Stimulated activated CD4-positive, alpha-beta T cell treated with anti-CD3 and anti-CD28 coated beads, Interleukin-1b, Interleukin-23, amount 100 ng/mL, for 1 hour (primary cell): ENCODE data around the gene RADX.

Experiments
- DNase-seq, 2 donors: peaks; one replicate each; pipeline ENCODE4 v3.0.0-alpha.2; 2020; ENCODE audit warnings: low read depth in 2 of 2

The RADX gene

DNA sequence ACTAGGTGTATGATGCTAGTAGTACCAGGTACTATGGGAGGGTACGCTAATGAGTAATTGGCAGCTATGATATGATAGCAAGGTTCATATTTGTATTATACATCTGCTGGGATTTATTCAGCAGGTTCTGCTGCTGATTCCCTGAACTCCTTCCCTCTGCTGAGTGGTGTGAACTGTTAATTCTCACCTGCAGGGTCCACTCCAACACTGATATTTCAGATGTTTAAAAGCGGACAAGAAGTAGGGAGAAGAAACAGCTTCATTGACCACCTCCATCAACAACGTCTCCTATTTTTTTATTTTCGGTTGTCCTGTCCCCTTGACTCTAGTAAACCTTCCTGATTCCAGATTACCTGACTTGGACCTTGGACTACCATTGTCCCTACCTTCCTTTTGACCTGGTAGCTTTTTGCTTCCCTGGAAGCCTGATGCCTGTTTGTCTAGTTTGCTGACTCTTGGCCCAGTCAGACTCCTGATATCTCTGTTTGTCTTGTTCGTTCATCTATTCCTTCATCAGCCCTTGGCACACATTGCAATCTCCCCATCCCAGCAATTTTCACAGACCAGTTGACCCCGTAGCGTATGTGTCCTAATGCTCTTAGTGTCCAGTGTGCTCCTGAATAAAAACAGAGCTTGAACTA is 80.8 kb downstream of the RADX start:
- DNase-seq, result no peak

DNA sequence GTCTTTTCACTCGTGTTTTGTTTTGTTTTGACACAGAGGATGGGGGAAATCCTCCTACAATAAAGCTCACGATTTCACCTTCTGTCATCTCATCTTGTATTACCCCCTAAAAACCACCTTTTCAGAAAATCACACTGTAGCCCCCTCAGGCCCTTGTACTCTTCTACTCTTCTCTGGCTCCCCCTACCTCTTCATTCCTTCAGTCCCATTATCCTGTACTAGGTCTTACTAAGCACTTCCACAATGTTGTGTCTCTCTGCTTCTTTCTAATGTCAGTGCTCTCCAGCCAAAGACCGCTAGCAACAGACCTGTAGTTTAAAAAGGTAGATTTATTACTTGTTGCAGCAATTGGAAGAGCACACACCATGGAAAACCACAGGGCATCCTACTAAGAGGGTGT is 84.7 kb downstream of the RADX start:
- DNase-seq, result no peak

DNA sequence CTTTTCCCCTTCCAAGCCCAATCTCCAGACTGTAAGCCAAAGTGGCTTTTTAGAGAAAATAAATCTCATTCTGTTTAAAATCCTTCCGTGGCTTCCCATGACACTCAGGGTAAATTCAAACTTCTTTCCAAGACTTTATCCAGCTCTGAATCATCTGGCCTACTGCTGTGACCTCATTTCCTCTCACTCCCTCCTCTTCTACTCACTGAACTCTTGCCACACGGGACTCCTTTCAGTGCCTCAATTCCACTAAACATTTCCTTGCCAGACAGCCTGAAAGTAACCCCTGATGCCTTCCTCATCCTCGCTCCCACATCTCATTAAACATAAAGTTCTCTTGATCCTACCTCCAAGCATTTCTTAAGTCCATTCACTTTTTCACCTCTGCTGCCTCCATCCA is 86.9 kb downstream of the RADX start:
- DNase-seq, result no peak

DNA sequence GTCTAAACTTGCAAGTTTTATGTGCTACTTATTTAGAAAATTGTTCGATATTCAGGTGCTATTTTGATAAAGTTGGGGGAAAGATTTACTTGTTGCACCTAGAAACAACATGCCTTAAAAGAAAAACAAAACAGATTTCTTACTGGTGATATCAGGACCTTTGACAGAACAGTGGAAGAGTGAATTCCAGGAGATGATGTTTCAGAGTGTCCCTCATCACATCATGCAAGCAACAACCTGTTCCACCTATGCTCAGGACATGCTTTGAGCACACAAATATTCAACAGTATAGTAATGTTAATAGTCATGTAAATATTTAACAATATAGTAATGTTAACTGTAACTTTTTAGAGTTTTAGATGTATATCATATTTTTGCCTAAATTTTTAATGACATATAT is 90.9 kb downstream of the RADX start:
- DNase-seq, result no peak

DNA sequence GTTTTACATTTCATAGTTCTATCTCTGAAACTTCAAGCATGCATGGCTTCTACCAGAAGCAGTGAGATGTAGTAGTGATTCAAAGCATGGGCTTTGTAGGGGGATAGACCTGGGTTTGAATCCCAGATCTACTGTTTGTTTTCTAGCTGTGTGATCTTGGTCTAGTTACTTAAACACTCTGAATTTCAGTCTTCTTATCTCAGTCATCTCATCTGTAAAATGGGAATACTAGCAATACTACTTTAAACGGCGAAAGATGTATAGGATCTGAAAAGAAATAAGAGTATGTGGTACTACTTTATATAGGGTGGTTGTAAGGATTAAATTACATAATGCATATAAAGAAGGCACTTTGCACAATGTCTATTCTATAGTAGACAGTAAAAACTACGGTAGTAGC is 94.7 kb downstream of the RADX start:
- no peak for DNase-seq

DNA sequence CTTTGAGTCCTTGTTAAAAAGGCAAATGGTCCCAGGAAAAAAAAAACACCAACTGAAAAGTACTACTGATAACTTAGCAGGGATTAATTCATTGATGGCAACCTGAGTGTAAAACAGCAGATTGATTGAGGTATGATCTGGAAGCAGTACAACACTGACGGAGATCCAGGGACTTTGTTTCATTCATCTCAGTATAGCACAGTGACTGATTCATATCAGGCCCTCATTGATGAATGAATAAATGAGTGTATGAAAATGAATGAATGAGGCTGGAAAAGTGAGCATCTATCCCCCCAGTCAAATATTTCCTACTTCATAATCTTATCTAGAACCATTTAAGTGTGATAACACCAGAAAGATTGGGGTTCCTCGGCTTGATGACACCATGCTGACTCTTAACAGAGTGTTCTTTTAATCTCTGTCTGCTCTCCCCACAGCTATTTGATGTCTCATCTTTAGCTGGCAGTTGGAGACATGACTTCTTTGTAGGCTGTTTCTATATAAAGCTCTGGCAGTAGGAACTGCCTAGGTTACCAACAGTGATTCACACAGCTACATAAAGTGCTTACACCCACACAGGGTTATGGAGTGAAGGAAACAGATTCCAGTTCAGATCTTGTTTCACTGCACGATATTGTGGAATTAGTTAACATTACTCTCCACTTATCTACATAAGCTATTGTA is 96.1 kb downstream of the RADX start:
- no peak for DNase-seq

DNA sequence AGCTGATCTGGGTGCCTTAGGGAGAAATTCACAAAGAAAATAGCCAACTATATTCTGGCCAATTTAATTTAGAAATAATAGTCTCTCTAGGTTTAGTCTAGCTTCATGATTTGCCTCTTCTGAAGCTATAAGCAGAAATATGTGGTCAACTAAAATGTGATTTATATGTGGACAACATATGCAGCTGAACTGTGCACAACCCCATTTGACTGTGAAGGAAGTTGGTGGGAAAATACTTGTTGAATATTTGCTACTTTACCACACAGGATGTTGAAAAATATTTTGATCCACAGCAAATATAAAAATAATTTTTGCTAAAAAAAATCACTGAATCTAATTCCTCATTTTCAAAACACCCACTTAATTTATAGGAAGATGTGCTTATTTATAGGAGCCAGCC is 99.0 kb downstream of the RADX start:
- no peak for DNase-seq

DNA sequence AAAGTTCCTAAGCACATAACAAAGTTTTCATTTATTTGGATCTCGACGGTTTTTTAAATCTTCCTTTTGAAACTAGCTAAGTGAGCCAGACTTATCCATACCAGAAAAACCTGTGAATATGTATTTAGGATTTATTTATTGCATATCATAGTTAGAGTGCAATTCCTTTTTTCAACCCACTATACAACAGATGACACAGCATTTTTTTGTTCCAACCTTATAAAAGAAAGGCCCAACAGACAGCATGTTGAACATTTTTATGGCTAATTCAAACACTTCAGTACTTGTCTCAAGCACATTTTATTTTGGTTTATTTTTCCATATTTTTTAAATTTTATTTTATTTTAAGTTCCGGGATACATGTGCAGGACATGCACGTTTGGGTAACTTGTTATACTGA is 99.6 kb downstream of the RADX start:
- no peak for DNase-seq

DNA sequence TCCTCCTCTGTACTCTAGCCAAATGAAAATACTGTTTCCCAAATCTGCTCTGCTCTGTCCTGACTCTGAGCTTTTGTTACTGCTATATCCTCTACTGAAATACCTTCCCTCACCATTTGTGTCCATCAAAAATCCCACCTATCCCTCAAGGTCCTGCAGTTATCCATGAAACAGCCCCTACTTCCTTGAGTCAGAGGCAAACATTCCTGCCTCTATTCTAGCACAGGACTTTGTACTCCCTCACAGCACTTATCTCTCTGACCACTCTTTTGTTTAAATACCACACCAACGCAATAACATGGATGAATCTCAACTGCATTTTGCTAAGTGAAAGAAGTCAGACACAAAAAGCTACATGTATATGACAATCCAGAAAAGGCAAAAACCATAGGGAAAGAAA is 104.2 kb downstream of the RADX start:
- DNase-seq, result no peak

DNA sequence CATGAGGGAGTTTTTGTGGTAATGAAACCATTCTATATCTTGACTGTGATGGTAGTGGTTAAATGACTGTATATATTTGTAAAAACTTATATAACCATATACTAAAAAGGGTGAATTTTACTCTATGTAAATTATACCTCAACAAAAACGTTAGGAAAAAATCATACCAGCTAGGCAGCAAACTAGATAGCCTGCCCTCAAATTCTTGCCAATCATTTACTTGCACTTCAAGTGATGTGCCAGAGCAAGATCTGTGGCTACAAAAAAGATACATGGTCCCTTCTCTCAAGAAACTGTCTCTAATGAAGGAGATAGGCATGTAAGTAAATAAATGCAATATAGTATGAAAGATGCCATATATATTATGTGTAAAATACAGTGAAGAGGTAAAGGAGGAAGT is 104.7 kb downstream of the RADX start:
- no peak for DNase-seq

DNA sequence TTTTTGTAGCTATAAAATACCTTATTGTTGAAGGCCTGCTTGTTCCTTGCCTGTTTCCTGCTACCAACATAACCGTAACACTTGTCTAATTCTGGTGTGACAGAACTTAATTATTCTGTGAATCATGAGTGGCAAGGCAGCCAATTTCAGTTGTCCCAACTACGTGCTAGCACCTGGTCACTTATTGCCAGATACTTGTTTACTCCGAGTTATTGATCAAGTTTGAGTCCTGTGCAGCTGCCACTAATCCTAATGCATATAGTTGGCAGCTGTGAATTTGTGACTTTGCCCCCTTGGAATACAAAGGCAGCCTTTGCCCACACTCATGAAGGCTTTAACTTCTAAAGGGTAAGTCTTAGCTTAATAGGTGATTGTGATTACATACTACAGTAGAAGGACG is 106.9 kb downstream of the RADX start:
- DNase-seq, result no peak

DNA sequence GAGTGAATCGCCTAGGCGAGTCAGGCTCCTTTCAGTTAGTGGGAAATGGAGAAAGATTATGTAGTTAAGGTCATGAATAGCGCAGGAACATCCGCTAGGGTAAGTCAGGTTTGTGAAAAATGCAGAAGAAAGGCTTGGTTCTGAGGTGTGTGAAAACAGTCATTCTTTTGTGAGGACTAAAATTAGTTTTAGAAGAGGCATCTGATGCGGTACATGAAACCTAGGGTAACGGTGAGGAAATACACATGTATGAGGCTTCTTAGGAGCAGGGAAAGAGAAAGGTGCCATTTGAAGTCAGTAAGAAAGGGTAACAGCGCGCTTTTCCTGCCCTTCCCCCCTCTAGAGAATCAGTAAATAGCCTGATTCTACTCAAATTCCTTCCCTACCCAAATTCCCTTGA is 114.2 kb downstream of the RADX start:
- no peak for DNase-seq

DNA sequence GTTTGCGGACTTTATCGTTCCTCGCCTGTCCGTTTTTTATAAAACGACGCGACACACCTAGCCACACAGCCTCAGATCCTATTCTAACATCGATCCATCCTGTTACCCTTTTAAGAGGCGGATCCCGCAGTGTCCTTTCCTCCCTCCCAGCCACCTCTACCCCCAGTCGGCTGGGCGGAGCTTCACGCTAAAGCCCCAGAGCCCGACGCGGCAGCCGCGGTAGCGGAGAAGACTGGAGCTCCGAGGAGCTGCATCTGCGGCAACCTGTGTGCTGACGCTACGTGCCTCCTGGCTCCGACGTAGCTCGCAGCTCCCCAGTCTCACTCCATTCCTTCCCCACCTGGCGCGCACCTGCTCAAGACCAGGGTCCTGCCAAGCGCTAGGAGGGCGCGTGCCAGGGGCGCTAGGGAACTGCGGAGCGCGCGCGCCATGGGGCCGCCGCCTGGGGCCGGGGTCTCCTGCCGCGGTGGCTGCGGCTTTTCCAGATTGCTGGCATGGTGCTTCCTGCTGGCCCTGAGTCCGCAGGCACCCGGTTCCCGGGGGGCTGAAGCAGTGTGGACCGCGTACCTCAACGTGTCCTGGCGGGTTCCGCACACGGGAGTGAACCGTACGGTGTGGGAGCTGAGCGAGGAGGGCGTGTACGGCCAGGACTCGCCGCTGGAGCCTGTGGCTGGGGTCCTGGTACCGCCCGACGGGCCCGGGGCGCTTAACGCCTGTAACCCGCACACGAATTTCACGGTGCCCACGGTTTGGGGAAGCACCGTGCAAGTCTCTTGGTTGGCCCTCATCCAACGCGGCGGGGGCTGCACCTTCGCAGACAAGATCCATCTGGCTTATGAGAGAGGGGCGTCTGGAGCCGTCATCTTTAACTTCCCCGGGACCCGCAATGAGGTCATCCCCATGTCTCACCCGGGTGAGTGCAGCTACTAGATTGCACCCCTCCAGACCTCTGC is 115.0 kb downstream of the RADX start, which contains the start of gene RNF128:
TSS of gene RNF128 (plus strand) at position 217 of the 953 bp plus-strand sequence. CDS start at position 430, 213 bp downstream.
- no peak for DNase-seq

DNA sequence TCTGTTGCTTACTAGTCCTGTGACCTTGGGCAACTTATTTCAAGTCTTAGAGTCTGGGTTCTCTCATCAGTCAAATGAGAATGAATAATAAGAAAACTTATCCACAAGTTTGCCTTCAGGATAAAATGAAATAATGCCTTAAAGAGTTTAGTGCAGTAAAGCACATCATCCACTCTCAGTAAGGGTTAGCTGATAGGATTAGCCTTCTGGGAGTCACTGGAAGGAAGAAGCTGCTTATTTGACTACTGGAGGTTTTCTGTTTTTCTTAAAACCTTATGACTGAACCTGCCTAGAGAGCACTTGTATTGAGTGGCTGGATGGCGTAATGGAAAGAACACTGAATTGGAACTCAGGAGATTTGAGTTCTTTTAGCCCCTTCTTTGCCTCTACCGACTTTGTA is 116.6 kb downstream of the RADX start:
- DNase-seq, result no peak
